Right renal cortex interstitium (tissue), 3 donors: ENCODE measurements around the gene VAV2. TPM values are rescaled to one million over a fixed set of nuclear protein-coding genes. Genes with fewer than 3 reads are reported as not detected.

Experiments
- DNase-seq, 3 donors: peaks; one replicate each; pipeline ENCODE4 v3.0.0-alpha.2; 2013; ENCODE audit warnings: low read depth in 3 of 3, low spot score in 2 of 3
- polyA plus RNA-seq, 3 donors: library from polyadenylated mRNA; unstranded; fragments of 120-200 nt; gene quantifications; one replicate each; pipeline ENCODE4 v1.2.1, GENCODE V29; 2013; ENCODE audit not compliant: insufficient read length in 3 of 3

Gene VAV2
- polyA plus RNA-seq, 3 donors, result 34.2 to 34.8 (median 34.8) TPM

- no peak for DNase-seq
Observed at GRCh38 chr9:133780962-133781827, 210.9 kb downstream of the VAV2 start.

GRCh38 chr9:133780404-133780945, 211.6 kb downstream of the VAV2 start:
- no peak for DNase-seq

- no peak for DNase-seq
Observed at GRCh38 chr9:133779516-133780403, 212.4 kb downstream of the VAV2 start.

- DNase-seq, result no peak
Observed at GRCh38 chr9:133779081-133779480, 213.0 kb downstream of the VAV2 start.

- no peak for DNase-seq
Observed at GRCh38 chr9:133778336-133779013, 213.6 kb downstream of the VAV2 start.

GRCh38 chr9:133777871-133778270, 214.3 kb downstream of the VAV2 start:
- DNase-seq, result no peak

GRCh38 chr9:133777068-133777791, 214.9 kb downstream of the VAV2 start:
- no peak for DNase-seq

- no peak for DNase-seq
Observed at GRCh38 chr9:133775951-133776905, 215.9 kb downstream of the VAV2 start.

GRCh38 chr9:133775291-133775690, 216.8 kb downstream of the VAV2 start:
- no peak for DNase-seq

GRCh38 chr9:133774799-133775198, 217.3 kb downstream of the VAV2 start:
- no peak for DNase-seq

GRCh38 chr9:133773889-133774655, 218.1 kb downstream of the VAV2 start:
- DNase-seq, result no peak

- DNase-seq, result no peak
Observed at GRCh38 chr9:133772581-133772980, 219.5 kb downstream of the VAV2 start.

- DNase-seq, result no peak
Observed at GRCh38 chr9:133771486-133772482, 220.3 kb downstream of the VAV2 start.

- no peak for DNase-seq
Observed at GRCh38 chr9:133770076-133770777, 221.9 kb downstream of the VAV2 start.

- no peak for DNase-seq
Observed at GRCh38 chr9:133769511-133770075, 222.5 kb downstream of the VAV2 start.
